ENCODE measurements around the gene UNC93B1. TPM values are rescaled to one million over a fixed set of nuclear protein-coding genes. Genes with fewer than 3 reads are reported as not detected.

The UNC93B1 gene
- total and polyA plus RNA-seq, 10 donors, result 110 to 192 (median 132) TPM

DNA sequence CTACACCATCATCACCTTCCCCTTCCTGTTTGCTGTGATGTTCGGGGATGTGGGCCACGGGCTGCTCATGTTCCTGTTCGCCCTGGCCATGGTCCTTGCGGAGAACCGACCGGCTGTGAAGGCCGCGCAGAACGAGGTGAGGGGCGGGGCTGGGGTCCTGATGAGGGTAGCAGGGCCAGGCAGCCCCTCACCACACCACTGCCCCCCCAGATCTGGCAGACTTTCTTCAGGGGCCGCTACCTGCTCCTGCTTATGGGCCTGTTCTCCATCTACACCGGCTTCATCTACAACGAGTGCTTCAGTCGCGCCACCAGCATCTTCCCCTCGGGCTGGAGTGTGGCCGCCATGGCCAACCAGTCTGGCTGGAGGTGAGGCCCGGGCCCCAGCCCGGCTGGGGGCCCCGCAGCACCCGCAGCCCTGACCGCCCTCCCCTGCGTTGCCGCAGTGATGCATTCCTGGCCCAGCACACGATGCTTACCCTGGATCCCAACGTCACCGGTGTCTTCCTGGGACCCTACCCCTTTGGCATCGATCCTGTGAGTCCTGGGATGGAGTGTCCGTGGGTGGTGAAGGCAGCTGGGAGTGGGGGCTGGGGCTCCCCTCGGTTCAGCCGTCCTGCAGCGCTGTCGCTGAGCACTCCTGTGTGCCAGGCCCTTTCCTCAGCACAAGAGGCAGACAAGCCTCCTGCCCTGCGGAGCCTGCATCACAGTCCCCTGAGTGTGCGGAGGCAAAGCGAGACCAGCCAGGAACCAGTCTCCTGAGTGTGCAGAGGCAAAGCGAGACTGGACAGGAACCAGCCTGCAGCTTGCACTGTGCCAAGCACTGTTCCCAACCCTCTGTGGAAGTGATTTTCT, 43.8 kb upstream of the UNC93B1 start:
- Histone ChIP-seq H3K27ac (no peak overlapping the region), H3K36me3 (peaks cover 2 to 100% (median 98%) of the 10 kb centered on the region in 6 donors), H3K9me3 (no peaks in the 10 kb centered on the region), H3K27me3 (replicated peaks in 1 of 7) (no peaks in the 10 kb centered on the region), H3K4me3 (no peak overlapping the region), H3K4me1 (peaks cover 0 to 16% (median 2%) of the 10 kb centered on the region in 6 donors)
- WGBS, 5 donors, result 89 to 93% (median 92%) methylated on average over 28 to 37 of the region's 37 CpGs
- TF ChIP-seq POLR2A (IDR thresholded peaks at IDR 0.05) (no peak), POLR2AphosphoS5 (IDR thresholded peaks at IDR 0.05) (peak; percentile 10 to 61 (median 25))
- intact Hi-C loops (cut with DNase I; ENCODE audit: low total_unique reads), result no loop called here
- DNase-seq, result peak; percentile 68

DNA sequence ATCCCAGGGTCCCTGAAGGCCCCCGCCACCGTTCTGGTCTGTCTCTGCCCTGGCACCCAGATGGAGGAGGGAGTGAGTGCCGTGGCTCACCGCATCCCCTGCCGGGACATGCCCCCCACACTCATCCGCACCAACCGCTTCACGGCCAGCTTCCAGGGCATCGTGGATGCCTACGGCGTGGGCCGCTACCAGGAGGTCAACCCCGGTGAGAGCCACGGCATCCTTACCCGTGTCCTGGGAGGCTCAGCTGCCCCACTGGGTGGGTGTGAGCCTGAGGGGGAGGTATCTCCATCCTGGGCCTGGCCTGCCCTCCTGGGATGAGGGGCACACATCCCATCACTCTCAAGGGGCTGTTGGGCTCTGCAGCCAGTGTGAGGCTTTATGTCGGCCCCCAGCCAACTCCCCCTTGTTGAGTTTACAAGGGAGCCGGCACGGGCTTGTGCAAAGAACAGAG, 41.0 kb upstream of the UNC93B1 start:
- Histone ChIP-seq H3K27ac (no peak overlapping the region), H3K36me3 (peaks cover 2 to 90% (median 85%) of the 10 kb centered on the region in 6 donors), H3K27me3 (replicated peaks in 1 of 7) (no peaks in the 10 kb centered on the region), H3K9me3 (no peaks in the 10 kb centered on the region), H3K4me3 (no peak overlapping the region), H3K4me1 (peaks cover 10 to 36% (median 24%) of the 10 kb centered on the region in 6 donors)
- intact Hi-C loops (cut with DNase I; ENCODE audit: low total_unique reads), result no loop called here
- peak; percentile 76 for DNase-seq
- WGBS, 5 donors, result 93 to 99% (median 94%) methylated on average over 10 to 18 of the region's 18 CpGs
- peak in 1 of 3 donors; percentile 57 for TF ChIP-seq POLR2AphosphoS5 (IDR thresholded peaks at IDR 0.05)
- no peak for TF ChIP-seq POLR2A (IDR thresholded peaks at IDR 0.05)
- TF ChIP-seq, protein P1, sequence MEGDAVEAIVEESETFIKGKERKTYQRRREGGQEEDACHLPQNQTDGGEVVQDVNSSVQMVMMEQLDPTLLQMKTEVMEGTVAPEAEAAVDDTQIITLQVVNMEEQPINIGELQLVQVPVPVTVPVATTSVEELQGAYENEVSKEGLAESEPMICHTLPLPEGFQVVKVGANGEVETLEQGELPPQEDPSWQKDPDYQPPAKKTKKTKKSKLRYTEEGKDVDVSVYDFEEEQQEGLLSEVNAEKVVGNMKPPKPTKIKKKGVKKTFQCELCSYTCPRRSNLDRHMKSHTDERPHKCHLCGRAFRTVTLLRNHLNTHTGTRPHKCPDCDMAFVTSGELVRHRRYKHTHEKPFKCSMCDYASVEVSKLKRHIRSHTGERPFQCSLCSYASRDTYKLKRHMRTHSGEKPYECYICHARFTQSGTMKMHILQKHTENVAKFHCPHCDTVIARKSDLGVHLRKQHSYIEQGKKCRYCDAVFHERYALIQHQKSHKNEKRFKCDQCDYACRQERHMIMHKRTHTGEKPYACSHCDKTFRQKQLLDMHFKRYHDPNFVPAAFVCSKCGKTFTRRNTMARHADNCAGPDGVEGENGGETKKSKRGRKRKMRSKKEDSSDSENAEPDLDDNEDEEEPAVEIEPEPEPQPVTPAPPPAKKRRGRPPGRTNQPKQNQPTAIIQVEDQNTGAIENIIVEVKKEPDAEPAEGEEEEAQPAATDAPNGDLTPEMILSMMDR (IDR thresholded peaks at IDR 0.05 in 8 of 11, conservative IDR thresholded peaks at IDR 0.05 in 3 of 11), result no peak

DNA sequence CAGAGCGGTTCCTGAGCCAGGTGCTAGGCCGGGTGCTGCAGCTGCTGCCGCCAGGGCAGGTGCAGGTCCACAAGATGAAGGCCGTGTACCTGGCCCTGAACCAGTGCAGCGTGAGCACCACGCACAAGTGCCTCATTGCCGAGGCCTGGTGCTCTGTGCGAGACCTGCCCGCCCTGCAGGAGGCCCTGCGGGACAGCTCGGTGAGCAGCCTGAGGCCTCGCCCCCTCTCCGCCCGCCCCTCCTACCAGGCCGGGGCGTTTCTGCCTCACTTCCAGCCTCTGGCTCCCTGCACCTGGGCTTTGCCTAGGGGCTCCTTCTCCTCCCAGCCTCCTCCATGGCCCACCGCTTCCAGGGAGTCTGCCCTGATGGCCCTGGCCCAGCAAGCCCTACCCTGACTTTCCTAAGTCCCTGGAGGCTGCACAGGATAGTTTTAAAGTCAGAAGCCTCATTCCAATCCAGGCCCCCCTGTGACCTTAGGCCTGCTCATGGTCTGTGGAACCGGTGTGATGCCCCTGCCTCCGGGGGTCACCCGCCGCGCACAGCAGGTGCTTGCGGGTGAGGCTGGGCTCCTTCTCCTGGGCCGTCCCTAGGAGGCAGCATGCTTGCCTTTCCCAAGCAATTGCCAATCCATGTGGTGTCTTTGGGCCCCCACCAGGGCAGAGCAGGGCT, 40.4 kb upstream of the UNC93B1 start:
- intact Hi-C loops (cut with DNase I; ENCODE audit: low total_unique reads), result no loop called here
- Histone ChIP-seq H3K27ac (no peak overlapping the region), H3K27me3 (replicated peaks in 1 of 7) (no peaks in the 10 kb centered on the region), H3K36me3 (peaks cover under 1 to 84% (median 79%) of the 10 kb centered on the region in 6 donors), H3K4me3 (no peak overlapping the region), H3K4me1 (peaks cover 13 to 43% (median 30%) of the 10 kb centered on the region in 6 donors), H3K9me3 (no peaks in the 10 kb centered on the region)
- DNase-seq, result peak; percentile 73
- WGBS, 5 donors, result 83 to 94% (median 92%) methylated on average over 13 to 24 of the region's 24 CpGs
- TF ChIP-seq, protein P1 (IDR thresholded peaks at IDR 0.05 in 8 of 11, conservative IDR thresholded peaks at IDR 0.05 in 3 of 11), result no peak
- no peak for TF ChIP-seq POLR2A (IDR thresholded peaks at IDR 0.05)
- peak in 1 of 3 donors; percentile 40 for TF ChIP-seq POLR2AphosphoS5 (IDR thresholded peaks at IDR 0.05)

DNA sequence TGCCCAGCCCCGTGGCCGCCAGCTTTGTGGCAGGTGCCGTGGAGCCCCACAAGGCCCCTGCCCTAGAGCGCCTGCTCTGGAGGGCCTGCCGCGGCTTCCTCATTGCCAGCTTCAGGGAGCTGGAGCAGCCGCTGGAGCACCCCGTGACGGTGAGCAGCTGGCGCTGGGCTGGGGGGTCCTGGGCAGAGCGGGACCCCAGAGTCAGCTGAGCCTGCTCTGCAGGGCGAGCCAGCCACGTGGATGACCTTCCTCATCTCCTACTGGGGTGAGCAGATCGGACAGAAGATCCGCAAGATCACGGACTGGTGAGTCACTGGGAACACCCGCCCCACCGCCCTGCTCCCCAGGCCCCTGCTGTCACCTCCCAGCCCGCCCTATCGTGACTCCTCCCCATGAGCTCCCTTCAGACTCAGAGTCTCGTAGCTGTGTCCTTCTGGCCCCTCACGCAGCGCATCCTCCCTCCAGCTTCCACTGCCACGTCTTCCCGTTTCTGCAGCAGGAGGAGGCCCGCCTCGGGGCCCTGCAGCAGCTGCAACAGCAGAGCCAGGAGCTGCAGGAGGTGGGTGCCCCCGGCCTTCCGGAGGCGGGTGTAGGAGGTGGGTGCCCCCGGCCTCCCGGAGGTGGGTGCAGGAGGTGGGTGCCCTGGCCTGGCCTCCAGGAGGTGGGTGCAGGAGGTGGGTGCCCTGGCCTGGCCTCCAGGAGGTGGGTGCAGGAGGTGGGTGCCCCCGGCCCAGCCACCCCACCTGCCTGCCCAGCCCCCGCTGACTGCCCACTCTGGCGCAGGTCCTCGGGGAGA, 39.6 kb upstream of the UNC93B1 start:
- Histone ChIP-seq H3K36me3 (peaks cover 0 to 76% (median 71%) of the 10 kb centered on the region in 6 donors), H3K9me3 (no peaks in the 10 kb centered on the region), H3K4me3 (no peak overlapping the region), H3K4me1 (peaks cover 14 to 50% (median 38%) of the 10 kb centered on the region in 6 donors), H3K27ac (peak overlapping the region in 1 of 8 donors; percentile 97), H3K27me3 (replicated peaks in 1 of 7) (no peaks in the 10 kb centered on the region)
- no peak for TF ChIP-seq POLR2A (IDR thresholded peaks at IDR 0.05)
- TF ChIP-seq POLR2AphosphoS5 (IDR thresholded peaks at IDR 0.05), result peak in 1 of 3 donors; percentile 4
- intact Hi-C loops (cut with DNase I; ENCODE audit: low total_unique reads), result no loop called here
- WGBS, 5 donors, result 87 to 93% (median 92%) methylated on average over 19 to 36 of the region's 36 CpGs
- DNase-seq, result peak; percentile 75
